ENCODE data around the gene UNC5CL.

UNC5CL gene

GRCh38 chr6:40999569-40999968, 39.5 kb downstream of the UNC5CL start:
- no peak for FAIRE-seq

- no peak for FAIRE-seq
Observed at GRCh38 chr6:40998661-40999060, 40.4 kb downstream of the UNC5CL start.

- FAIRE-seq: no peak
Observed at GRCh38 chr6:40997234-40997957, 41.6 kb downstream of the UNC5CL start.

GRCh38 chr6:40996591-40997233, 42.3 kb downstream of the UNC5CL start:
- FAIRE-seq: no peak

- FAIRE-seq: no peak
Observed at GRCh38 chr6:40992746-40993145, 46.3 kb downstream of the UNC5CL start.

- no peak for FAIRE-seq
Observed at GRCh38 chr6:40990301-40990700, 48.7 kb downstream of the UNC5CL start.

GRCh38 chr6:40989204-40990169, 49.5 kb downstream of the UNC5CL start:
- FAIRE-seq: no peak

- FAIRE-seq: no peak
Observed at GRCh38 chr6:40988634-40989033, 50.4 kb downstream of the UNC5CL start.

GRCh38 chr6:40986921-40987819, 51.9 kb downstream of the UNC5CL start:
- no peak for FAIRE-seq

GRCh38 chr6:40986364-40986763, 52.7 kb downstream of the UNC5CL start:
- no peak for FAIRE-seq

- no peak for FAIRE-seq
Observed at GRCh38 chr6:40983752-40984151, 55.3 kb downstream of the UNC5CL start.

- no peak for FAIRE-seq
Observed at GRCh38 chr6:40982917-40983316, 56.1 kb downstream of the UNC5CL start.

- FAIRE-seq: no peak
Observed at GRCh38 chr6:40978687-40979289, 60.2 kb downstream of the UNC5CL start.

- FAIRE-seq: no peak
Observed at GRCh38 chr6:40977695-40978094, 61.3 kb downstream of the UNC5CL start.

- FAIRE-seq: no peak
Observed at GRCh38 chr6:40977085-40977484, 61.9 kb downstream of the UNC5CL start.

Data from G401.6 (cell line).